ENCODE results near the gene DNM3.

Gene DNM3

GRCh38 chr1:172238965-172239364 lies 397.7 kb downstream of the DNM3 start:
- DNase-seq, result no peak

DNA sequence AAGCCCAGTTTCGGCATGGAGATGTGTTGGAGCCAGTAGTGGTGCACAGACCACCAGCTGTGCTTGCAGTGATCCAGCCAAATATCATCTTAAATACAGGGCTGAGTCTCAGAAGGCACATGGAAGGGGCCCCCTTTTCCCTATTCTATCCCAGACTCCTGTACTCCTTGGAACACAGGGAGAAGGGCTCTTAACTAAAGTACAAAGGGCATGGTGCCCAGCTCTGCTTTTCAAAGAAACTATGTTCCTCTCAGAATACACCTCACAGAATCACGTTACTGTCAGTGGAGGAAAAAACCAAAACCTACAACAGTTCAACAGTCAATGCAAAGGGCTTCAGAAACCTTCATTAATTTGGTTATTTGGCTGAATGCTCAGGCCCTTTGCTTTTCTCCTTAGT lies 398.6 kb downstream of the DNM3 start:
- DNase-seq, result peak; percentile 20

DNA sequence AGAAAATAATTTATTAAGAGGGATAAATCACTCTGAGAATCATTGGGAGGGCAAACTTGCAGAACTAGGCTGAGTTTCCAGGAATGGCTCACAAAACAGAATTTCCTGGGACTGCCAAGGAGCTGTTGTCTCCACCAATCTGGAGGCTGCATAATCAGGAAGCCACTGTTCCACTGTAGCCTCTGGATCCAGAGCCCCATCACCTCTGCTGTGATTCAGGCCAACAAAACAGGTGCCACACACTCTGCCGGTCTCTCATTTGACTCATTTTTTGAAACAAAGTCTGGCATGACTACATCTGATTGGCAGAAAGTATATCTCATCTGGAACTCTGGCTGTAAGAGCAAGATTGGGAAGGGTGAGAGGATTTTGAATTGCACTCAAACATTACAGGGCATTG lies 400.2 kb downstream of the DNM3 start:
- no peak for DNase-seq

GRCh38 chr1:172244865-172245264 lies 403.6 kb downstream of the DNM3 start:
- DNase-seq, result no peak

- DNase-seq, result no peak
These were observed 404.5 kb downstream of the DNM3 start for GRCh38 chr1:172245788-172246187.

DNA sequence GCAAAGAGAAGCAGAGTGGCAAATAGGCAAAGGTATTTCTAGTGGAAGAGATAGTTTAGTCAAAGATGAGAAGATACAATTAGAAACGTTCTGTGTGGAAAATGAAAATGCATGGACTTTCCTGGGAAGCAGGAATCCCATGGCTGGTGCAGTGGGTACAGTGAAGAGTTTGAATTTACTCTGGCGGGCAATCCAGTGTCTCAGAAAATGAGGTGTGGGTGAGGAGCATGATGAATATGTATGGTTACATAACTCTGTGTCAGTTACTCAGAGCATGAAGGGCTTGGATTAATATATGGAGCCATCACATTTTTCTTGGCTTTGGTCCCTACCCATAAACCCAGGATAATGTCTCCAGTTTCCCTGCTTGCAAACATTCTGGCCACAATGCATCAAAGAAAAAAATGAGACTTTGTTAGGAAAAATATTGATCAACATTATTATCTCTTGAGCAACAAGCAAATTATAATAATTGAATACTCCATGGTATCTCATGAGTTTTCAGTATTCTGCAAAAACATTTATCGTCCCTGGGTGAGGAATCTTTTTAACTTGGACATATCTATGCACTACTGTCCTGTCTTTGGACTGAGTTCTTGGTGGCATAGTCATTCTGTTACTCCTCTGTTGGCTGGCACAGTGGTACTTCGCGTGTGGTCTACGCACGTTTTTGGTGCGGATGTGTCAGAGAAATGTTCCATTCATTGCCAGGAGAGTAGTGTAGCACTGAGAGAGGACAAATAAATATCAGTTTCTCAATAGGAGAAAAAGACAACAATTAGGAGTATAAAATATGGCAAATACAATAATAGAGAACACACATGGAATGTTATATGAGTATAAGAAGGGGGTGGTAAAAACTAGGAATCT lies 405.5 kb downstream of the DNM3 start:
- DNase-seq, result no peak

GRCh38 chr1:172251486-172251885 lies 410.2 kb downstream of the DNM3 start:
- DNase-seq, result no peak

DNA sequence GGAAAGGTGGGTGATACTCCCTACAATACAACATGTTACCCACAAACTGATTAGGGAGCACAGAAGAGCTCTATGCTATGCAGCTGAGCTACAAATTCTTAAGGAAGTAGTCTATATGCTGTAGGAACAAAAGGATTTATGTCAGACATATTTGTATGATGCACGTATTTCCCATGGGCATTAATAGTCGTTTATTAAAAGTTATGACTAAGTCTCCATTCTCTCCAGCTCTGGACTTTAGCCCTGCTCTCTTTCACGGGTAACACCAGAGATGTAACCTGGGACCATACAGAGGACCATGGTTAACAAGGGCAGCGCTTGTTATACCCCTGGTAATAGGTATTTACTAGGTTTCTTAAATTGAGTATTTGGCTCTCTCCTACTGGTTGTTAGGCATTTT lies 411.0 kb downstream of the DNM3 start:
- DNase-seq, result no peak

DNA sequence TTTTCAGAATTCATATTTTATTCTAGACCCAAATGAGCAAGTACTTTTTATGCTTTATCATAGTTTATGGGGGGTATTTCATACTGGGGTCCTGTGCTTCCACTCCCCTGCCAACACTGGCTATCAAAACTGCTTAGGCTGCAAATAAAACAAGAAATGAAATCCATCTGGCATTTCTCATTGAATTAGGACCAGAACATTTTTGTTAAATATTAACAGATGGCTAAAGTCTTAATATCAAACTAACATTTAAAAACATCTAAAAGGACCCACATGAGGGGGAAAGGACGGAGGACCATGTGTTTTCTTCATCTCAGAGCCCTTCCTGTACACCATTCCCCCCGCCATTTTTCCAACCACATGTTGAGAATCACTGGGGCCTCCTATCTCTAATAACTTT lies 411.7 kb downstream of the DNM3 start:
- DNase-seq, result no peak

GRCh38 chr1:172254521-172255222 lies 413.4 kb downstream of the DNM3 start:
- DNase-seq, result no peak

- no peak for DNase-seq
These were observed 413.9 kb downstream of the DNM3 start for GRCh38 chr1:172255223-172255560.

- no peak for DNase-seq
These were observed 424.6 kb downstream of the DNM3 start for GRCh38 chr1:172265905-172266304.

DNA sequence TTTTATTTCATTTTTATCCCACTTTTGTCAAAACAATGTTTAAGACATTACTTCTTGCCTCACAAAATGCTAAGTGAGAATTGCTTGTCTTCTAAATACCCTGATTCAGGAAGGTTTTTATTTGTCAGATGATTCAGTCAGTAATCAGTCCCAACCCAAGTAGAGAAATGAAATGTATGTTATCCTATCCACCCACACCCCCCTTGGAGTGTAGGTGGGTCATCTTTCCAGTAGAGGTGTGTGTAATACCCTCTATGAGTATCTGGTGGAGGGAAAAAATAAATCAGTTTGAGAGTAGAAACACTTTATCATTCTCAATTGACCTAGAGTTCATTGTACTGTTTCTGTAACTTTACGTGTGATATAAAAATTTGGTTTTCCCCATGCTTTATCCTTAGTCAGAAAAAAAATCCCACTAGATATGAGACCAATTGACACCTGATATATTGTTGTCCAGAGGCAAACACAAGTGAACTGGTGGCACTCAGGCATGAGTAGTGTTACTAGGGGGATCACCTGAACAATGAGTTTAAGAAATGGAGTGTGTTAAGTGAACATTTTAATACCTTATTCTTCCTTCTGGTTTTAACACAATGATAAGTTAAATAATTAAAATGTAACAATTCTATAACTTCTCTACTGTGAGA lies 425.4 kb downstream of the DNM3 start:
- no peak for DNase-seq

GRCh38 chr1:172268237-172268636 lies 426.9 kb downstream of the DNM3 start:
- no peak for DNase-seq

- DNase-seq, result peak; percentile 27
These were observed 427.8 kb downstream of the DNM3 start for GRCh38 chr1:172269084-172269483.

DNA sequence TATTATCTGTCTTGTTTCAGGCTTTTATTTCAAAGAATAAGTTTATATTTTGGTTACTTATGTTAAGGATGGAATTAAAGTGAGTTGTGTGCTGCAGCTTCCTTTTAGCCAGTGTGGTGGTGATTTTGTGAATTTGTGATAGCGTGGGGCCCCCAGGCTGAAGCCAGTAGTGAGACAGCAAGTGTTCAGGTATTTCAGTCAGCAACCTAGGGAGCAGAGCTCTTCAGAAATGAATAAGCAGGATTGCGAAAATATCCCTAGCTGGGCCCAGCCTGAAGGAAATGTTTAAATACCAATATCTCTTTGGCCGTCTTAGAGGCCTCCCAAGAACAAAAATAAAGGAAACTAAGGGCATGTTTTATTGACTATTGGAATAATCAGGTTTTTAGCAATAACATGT lies 428.3 kb downstream of the DNM3 start:
- DNase-seq, result no peak

DNA sequence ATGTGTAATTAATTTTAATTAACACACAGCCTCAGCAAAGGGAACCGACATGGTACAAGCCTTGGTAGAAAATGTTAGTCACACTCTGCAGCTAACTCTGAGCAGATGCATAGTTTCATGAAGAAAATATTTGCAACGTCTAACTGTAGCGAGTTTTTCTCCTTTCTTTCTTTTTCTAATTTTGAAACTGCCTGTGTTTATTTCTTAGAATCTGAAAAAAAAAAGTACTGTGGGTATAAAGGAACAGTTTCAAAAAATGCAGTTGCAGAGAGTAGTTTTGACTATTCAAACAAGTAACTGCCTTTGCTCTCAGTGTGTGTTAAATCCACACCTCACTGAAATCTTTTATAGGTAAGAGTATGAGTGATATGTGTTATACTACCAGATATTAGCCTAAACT lies 429.3 kb downstream of the DNM3 start:
- DNase-seq, result no peak

DNA sequence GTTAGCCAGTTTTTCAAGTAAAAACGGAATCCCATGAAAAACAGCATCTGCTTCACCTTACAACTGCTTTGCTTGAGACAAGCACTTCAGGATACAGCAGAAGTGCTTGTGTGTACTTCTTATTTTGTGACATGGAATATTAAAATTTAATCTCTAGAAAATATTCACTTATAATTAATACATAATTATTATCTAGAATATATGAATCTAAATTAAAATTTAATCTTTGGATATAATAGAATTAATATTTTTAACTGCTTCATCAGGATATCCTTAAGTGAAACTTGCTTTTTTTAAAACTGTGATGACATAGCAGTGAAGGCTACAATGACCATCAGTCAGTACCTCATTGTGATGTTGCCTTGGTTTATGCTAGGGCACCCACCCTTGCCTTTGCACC lies 430.8 kb downstream of the DNM3 start:
- no peak for DNase-seq

DNA sequence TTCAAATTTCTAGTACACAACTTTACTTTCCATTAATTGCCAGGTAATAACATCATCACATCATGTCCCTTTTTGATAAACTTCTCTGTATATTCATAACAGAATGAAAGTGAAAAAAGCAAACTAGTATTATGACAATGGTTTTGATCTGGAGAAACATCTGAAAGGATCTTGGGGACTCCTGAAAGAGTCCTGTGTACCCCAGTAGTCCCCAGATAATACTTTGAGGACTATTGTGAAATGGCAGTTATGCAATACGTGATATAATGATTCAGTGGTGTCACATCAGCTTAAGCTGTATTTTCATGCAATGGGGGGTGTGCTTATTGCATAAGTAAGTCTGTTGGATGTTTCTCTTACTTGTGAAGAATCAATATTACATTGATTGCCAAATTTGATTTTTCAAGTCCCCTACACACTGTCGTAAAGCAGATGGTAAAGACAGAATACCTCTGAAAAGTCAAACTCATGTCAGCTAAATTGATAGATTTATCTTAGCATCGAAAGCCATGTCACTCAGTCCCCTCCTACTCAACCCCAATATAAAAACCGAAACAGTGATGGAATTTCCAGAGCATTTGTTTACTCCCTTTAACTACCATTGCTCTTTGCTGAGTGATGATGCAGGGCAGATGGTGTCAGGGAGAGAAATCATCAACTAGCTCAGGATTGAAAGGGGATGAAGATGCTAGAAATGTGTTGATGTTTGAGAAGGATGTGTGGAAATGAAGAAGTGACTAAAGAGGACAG lies 432.5 kb downstream of the DNM3 start:
- DNase-seq, result no peak

DNA sequence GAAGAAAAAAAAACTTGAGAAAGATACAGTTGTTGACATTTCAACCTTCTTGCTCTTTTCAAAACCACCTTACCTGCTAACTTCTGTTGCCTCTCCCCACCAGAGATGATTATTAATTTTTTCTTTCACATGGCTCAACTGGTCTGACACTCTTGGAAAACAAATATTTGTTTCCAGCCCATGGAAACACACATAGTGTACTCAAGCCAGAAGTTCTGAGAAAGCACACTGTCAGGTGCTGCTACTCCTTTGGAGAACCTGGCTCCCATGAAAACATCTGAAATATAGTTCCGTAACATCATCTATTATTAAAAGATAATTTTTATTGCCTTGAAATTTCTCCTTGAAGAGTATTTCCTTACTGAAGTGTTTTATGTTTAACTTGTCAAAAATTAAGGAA lies 434.2 kb downstream of the DNM3 start:
- no peak for DNase-seq

DNA sequence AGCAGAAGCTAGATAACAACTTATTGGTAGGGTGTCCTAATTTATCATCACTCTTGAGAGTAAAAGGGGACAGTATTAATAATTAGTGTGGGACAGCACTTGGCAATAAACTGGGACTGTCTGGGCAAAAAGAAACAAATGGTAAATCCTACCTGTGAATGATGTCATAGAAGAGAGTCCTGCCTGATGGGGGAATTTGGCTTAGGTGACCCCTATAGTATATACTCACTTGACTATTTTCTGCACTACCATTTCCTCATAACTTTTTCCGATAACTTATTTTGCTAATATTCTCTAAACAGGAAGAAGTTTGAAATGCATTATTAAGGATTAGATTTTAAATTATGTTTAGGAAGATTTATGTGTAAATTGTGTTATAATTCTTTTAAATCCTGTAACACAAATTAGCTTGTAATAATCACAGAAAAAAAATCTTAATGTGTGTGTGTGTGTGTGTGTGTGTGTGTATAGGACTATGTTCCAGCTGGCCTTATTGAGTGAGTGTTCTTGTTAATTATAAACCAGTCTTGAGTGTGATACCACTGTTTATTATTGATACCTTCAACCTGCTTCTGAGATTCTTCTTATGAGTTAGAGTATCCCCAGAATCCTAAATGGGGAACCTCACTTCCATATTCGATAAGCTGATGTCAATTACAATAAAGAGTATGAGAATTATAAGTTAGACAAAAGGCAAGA lies 435.0 kb downstream of the DNM3 start:
- no peak for DNase-seq

- DNase-seq, result no peak
These were observed 436.0 kb downstream of the DNM3 start for GRCh38 chr1:172277275-172277674.

Data from right kidney (tissue), 1 donor.